Measurements from ENCODE around the gene LPA. TPM values are rescaled to one million over a fixed set of nuclear protein-coding genes. Genes with fewer than 3 reads are reported as not detected.
A peak's percentile ranks its signal among the peaks of the same experiment; 100 is the strongest.
"Not testable (repeated sequence)": the region's sequence is repeated elsewhere in the genome, so short reads cannot be mapped to it uniquely, and the experiment has no call there.

Gene LPA
- polyA plus RNA-seq, 2 of the 4 experiments (the other 2 are of a cell fraction) = not detected

DNA sequence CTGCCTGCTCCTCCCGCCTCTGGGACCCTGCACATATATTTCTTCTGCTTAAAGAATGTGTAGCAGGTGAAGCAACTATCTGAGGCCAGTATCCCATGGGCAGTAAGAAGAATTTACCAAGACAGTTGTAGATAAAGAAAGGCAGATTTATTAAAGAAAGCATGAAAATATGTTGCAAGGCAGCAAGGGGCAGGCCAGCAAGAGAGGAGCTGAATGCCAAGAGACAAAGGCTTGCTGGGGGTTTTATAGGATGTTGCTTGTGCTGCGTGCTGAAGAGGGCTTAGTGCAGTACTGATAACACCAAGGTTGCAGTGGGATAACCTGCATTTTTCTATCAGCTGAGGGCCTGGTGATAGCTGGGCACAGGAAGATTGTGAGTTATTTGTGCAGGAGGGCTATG, 31.5 kb upstream of the LPA start:
- FAIRE-seq; H3K4me1 ChIP-seq; H3K4me3 ChIP-seq; H3K27ac ChIP-seq; POLR2A ChIA-PET; ATAC-seq; H3K9me3 ChIP-seq; DNase-seq (ENCODE audit: low read depth in 1 of 2, low spot score in 1 of 2); H3K4me2 ChIP-seq; CTCF ChIA-PET: not testable (repeated sequence)
- 0% methylated on average over 2 of the region's 2 CpGs for whole genome bisulfite sequencing (ENCODE audit: missing lambda C conversion rate)

DNA sequence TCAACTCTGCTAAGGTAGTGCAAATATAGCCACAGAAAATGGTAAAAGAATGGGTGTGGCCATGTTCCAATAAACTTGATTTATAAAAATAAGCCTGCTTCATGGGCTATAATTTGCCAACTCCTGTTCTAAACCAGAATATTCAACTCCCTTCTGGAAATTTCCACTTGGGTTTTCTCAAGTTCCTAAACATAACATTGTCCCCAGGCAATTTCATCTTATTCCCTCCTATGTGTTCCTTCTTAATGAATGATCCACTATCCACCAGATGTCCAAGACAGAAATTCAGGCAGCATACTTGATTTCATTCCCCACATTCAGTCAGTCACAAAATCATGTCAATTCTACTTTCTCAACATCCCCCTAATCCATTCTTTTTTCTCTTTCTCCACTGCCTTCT, 30.9 kb upstream of the LPA start:
- ATAC-seq; H3K4me1 ChIP-seq; H3K4me2 ChIP-seq; FAIRE-seq; H3K9me3 ChIP-seq; DNase-seq (ENCODE audit: low read depth in 1 of 2, low spot score in 1 of 2); H3K4me3 ChIP-seq; H3K27ac ChIP-seq; POLR2A ChIA-PET; CTCF ChIA-PET: not testable (repeated sequence)

- Histone ChIP-seq H3K4me2 (no peak overlapping the region), H3K4me3 (no peak overlapping the region), H3K9me3 (no peaks in the 10 kb centered on the region), H3K4me1 (no peaks in the 10 kb centered on the region), H3K27ac (no peak overlapping the region)
- no peak for TF ChIP-seq KDM1A (IDR thresholded peaks at IDR 0.05; ENCODE audit: low read depth)
- 0 out of 4 replicates have a peak, but pooled peaks of 1 of the 2 experiments have one; percentile 26 for TF ChIP-seq CEBPB (IDR thresholded peaks at IDR 0.05)
- TF ChIP-seq RFX5 (IDR thresholded peaks at IDR 0.05) = no peak
- no peak for TF ChIP-seq JUN (IDR thresholded peaks at IDR 0.05)
- TF ChIP-seq KDM5A (IDR thresholded peaks at IDR 0.05) = no peak
- TF ChIP-seq EP300 (IDR thresholded peaks at IDR 0.05) = no peak
- TF ChIP-seq ESRRA (IDR thresholded peaks at IDR 0.05; ENCODE audit: borderline replicate concordance, low read length) = no peak
- TF ChIP-seq HOXA7 (CRISPR knock-in tag; IDR thresholded peaks at IDR 0.05) = no peak
- WGBS (ENCODE audit: missing lambda C conversion rate) = 52% methylated on average over 5 of the region's 5 CpGs
- no peak for ATAC-seq
- POLR2A ChIA-PET = no interaction called here
- CTCF ChIA-PET = no interaction called here
- no peak for FAIRE-seq
- DNase-seq (ENCODE audit: low read depth in 1 of 2, low spot score in 1 of 2) = peak in 1 of 2 experiments; percentile 2
Observed at GRCh38 chr6:160692369-160692959, 28.4 kb upstream of the LPA start.

- Histone ChIP-seq H3K4me1 (no peaks in the 10 kb centered on the region), H3K9me3 (no peaks in the 10 kb centered on the region), H3K4me3 (no peak overlapping the region), H3K27ac (no peak overlapping the region), H3K4me2 (no peak overlapping the region)
- DNase-seq (ENCODE audit: low read depth in 1 of 2, low spot score in 1 of 2) (no peak), FAIRE-seq (no peak), ATAC-seq (no peak)
- no peak for TF ChIP-seq POLR2A (IDR thresholded peaks at IDR 0.05; ENCODE audit: low read length)
- no peak for TF ChIP-seq RFX5 (IDR thresholded peaks at IDR 0.05)
- TF ChIP-seq NFE2L2 (conservative IDR thresholded peaks at IDR 0.05; ENCODE audit: low read length) = no peak
- no peak for TF ChIP-seq CHD4 (IDR thresholded peaks at IDR 0.05; ENCODE audit: borderline replicate concordance)
- no peak for TF ChIP-seq HEYL (CRISPR knock-in tag; IDR thresholded peaks at IDR 0.05)
- TF ChIP-seq, protein P1, sequence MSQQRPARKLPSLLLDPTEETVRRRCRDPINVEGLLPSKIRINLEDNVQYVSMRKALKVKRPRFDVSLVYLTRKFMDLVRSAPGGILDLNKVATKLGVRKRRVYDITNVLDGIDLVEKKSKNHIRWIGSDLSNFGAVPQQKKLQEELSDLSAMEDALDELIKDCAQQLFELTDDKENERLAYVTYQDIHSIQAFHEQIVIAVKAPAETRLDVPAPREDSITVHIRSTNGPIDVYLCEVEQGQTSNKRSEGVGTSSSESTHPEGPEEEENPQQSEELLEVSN (IDR thresholded peaks at IDR 0.05; ENCODE audit: borderline replicate concordance, low read depth) = no peak
- TF ChIP-seq EHF (CRISPR knock-in tag; IDR thresholded peaks at IDR 0.05) = no peak
- TF ChIP-seq, protein P2, sequence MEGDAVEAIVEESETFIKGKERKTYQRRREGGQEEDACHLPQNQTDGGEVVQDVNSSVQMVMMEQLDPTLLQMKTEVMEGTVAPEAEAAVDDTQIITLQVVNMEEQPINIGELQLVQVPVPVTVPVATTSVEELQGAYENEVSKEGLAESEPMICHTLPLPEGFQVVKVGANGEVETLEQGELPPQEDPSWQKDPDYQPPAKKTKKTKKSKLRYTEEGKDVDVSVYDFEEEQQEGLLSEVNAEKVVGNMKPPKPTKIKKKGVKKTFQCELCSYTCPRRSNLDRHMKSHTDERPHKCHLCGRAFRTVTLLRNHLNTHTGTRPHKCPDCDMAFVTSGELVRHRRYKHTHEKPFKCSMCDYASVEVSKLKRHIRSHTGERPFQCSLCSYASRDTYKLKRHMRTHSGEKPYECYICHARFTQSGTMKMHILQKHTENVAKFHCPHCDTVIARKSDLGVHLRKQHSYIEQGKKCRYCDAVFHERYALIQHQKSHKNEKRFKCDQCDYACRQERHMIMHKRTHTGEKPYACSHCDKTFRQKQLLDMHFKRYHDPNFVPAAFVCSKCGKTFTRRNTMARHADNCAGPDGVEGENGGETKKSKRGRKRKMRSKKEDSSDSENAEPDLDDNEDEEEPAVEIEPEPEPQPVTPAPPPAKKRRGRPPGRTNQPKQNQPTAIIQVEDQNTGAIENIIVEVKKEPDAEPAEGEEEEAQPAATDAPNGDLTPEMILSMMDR (IDR thresholded peaks at IDR 0.05) = no peak
- no peak for TF ChIP-seq GATA3 (IDR thresholded peaks at IDR 0.05; ENCODE audit: borderline replicate concordance)
- no peak for TF ChIP-seq HOXA7 (CRISPR knock-in tag; IDR thresholded peaks at IDR 0.05)
- TF ChIP-seq RCOR1 (IDR thresholded peaks at IDR 0.05; ENCODE audit: low read depth, low read length) = no peak
- TF ChIP-seq MAZ (IDR thresholded peaks at IDR 0.05; ENCODE audit: borderline replicate concordance, low read depth, low read length) = no peak
- no peak for TF ChIP-seq JUNB (IDR thresholded peaks at IDR 0.05)
- no peak for TF ChIP-seq USF2 (IDR thresholded peaks at IDR 0.05)
- no peak for TF ChIP-seq RAD21 (conservative IDR thresholded peaks at IDR 0.05 in 1 of 2, IDR thresholded peaks at IDR 0.05 in 1 of 2)
- TF ChIP-seq SMC3 (IDR thresholded peaks at IDR 0.05) = no peak
- TF ChIP-seq, protein P3, sequence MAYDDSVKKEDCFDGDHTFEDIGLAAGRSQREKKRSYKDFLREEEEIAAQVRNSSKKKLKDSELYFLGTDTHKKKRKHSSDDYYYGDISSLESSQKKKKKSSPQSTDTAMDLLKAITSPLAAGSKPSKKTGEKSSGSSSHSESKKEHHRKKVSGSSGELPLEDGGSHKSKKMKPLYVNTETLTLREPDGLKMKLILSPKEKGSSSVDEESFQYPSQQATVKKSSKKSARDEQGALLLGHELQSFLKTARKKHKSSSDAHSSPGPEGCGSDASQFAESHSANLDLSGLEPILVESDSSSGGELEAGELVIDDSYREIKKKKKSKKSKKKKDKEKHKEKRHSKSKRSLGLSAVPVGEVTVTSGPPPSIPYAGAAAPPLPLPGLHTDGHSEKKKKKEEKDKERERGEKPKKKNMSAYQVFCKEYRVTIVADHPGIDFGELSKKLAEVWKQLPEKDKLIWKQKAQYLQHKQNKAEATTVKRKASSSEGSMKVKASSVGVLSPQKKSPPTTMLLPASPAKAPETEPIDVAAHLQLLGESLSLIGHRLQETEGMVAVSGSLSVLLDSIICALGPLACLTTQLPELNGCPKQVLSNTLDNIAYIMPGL (CRISPR knock-in tag; IDR thresholded peaks at IDR 0.05; ENCODE audit: borderline replicate concordance) = no peak
- WGBS (ENCODE audit: missing lambda C conversion rate) = 29% methylated on average over 5 of the region's 5 CpGs
- CTCF ChIA-PET = no interaction called here
- POLR2A ChIA-PET = no interaction called here
Observed at GRCh38 chr6:160691617-160692016, 27.5 kb upstream of the LPA start.

All from A549 (cell line).